ENCODE results near the gene CHRNB2.
A peak's percentile ranks its signal among the peaks of the same experiment; 100 is the strongest.

The CHRNB2 gene

GRCh38 chr1:154533952-154534844 lies 33.4 kb upstream of the CHRNB2 start:
- peak; percentile 76 for TF ChIP-seq CTCF (IDR thresholded peaks at IDR 0.05)

- no peak for TF ChIP-seq CTCF (IDR thresholded peaks at IDR 0.05)
Observed at GRCh38 chr1:154536570-154536969, 31.0 kb upstream of the CHRNB2 start.

- TF ChIP-seq CTCF (IDR thresholded peaks at IDR 0.05) = no peak
Observed at GRCh38 chr1:154539486-154540483, 27.8 kb upstream of the CHRNB2 start.

- no peak for TF ChIP-seq CTCF (IDR thresholded peaks at IDR 0.05)
Observed at GRCh38 chr1:154541231-154541630, 26.3 kb upstream of the CHRNB2 start.

GRCh38 chr1:154546264-154547063 lies 21.1 kb upstream of the CHRNB2 start:
- peak; percentile 62 for TF ChIP-seq CTCF (IDR thresholded peaks at IDR 0.05)

- TF ChIP-seq CTCF (IDR thresholded peaks at IDR 0.05) = no peak
Observed at GRCh38 chr1:154547105-154547732, 20.4 kb upstream of the CHRNB2 start.
